Measurements from ENCODE around the gene SPRED1.

Gene SPRED1

GRCh38 chr15:38354315-38354929 is 101.8 kb downstream of the SPRED1 start:
- peak; percentile 47 to 48 for DNase-seq (ENCODE audit: low read depth in 2 of 2)

GRCh38 chr15:38362355-38362754 is 109.7 kb downstream of the SPRED1 start:
- DNase-seq (ENCODE audit: low read depth in 2 of 2), result no peak

DNA sequence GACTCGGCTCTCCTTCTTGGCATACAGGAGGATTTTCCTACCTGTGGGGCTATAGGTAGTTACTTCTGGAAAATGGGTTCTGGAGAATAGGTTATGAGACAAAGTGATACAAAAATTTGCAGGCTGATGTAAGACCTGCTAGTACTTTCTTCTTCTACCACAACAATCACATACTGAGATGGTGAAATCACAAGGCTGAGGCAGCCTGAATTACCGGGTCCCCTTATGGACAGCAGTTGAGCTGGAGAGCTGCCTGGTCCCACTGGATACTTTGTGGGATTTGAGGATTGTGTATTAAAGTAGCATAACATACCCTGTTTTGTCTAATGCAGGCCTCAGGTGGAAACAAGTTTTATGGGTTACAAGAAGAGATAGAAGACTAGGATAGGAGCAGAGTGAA is 114.8 kb downstream of the SPRED1 start:
- DNase-seq (ENCODE audit: low read depth in 2 of 2), result peak; percentile 54 to 59

DNA sequence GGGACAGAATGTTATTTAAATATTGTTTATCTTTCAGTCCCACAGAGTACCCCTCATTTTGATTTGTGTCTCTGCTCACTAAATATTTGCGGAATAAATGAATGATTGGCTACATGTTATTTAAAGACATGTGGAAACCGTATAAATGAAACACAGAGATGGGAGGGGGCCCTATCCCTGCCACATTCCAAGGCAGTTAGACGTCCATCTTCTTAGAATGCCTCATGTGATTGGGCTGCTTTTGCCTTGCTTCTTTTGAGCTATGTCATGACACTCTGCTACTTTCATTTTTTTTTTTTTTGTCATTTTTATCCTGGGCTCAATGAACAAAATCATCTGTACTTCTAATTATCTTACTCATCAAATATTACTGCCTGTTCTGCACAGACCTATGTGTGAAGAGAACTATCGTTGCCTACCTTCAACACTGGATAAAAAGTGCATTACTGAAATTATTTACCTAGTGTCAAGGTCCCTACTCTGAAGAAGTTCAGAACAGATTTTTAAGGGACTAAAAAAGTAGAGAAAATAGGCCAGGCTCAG is 117.4 kb downstream of the SPRED1 start:
- no peak for DNase-seq (ENCODE audit: low read depth in 2 of 2)

DNA sequence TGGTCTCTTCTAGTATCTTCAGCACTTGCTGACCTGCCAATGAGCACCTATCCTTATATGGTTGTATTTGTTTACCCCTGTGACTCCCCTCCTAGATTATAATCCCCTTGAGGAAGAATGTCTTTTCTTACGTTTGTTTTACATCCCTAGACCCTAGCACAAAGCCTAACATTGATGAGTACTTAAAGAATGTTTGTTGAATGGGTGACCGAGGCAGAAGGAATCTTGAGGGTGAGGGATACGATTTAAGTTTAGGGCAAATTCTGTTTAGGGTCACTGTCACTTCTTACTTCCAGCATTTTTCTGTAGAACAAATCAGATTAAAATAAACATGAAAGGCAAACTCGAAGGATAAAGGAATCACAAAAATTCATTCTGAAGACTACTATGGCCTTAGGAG is 120.4 kb downstream of the SPRED1 start:
- DNase-seq (ENCODE audit: low read depth in 2 of 2), result no peak

GRCh38 chr15:38374029-38374428 is 121.4 kb downstream of the SPRED1 start:
- no peak for DNase-seq (ENCODE audit: low read depth in 2 of 2)

- no peak for DNase-seq (ENCODE audit: low read depth in 2 of 2)
Measured at GRCh38 chr15:38374556-38374955, 121.9 kb downstream of the SPRED1 start.

GRCh38 chr15:38376081-38376480 is 123.4 kb downstream of the SPRED1 start:
- DNase-seq (ENCODE audit: low read depth in 2 of 2), result no peak

GRCh38 chr15:38377636-38378035 is 125.0 kb downstream of the SPRED1 start:
- DNase-seq (ENCODE audit: low read depth in 2 of 2), result no peak

DNA sequence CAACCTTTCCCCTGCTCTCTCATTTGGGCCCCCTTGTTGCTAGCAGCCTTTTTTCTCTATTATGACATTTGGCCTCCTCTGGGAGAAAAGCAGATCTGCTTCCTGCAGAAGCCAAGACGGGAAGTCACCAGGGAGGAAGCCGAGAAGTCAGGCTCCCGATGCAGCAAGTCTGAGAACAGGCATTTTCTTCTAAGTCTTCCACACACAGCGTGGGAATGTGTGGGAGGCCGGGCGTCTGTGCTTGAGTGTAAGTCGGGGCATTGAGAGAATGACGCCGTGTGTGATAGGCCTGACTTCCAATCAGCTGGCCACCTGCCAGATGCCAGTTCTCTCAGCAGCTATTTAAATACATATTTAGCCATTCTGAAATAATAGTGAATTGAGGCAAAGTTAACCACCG is 125.5 kb downstream of the SPRED1 start:
- DNase-seq (ENCODE audit: low read depth in 2 of 2), result no peak

DNA sequence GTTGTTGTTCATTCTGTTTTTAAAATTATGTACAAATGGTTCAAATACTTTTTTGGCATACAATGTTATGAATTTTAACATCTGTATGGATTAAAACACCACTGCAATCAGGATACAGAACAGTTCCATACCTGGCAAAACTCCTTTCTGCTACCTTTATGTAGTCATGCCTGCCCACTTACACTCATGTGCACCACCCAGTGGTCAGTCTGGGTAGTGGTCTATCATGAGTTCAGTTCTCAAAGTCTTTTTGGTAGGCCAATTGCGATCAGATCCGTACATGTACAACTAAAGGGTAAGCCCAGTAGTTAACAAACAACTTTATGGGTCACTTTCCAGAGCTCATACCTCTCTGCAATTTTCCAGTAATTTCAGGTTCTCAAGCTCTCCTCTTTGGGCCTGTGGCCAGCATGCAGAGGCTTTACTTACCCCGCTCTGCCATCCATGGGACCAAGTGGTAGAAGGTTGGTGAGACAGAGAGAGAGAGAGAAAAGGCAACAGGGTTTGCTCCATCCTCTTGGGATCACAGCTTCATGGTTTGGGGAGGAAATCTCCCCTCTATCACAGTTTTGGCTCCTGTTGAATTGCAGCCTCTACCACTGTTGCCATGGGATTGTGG is 137.4 kb downstream of the SPRED1 start:
- no peak for DNase-seq (ENCODE audit: low read depth in 2 of 2)

DNA sequence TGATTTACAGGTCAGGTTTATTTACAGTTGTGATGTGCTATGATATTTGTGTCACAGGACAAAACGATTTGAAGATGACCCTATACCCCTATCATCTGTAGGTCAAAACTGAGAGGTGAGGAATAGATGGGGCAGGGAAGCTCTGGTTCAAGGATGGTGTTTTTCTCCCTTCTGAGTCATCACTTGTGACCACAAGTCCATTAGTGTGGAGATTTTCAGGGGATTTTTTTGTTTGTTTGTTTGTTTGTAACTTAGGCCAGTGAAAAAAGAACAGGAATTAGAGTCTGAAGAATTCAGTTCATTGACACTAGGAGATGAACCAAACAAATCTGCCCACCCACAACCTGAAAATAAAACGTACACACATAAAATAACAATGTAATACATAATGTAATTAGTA is 138.6 kb downstream of the SPRED1 start:
- DNase-seq (ENCODE audit: low read depth in 2 of 2), result no peak

GRCh38 chr15:38398134-38398533 is 145.5 kb downstream of the SPRED1 start:
- DNase-seq (ENCODE audit: low read depth in 2 of 2), result peak; percentile 95

GRCh38 chr15:38401106-38401505 is 148.5 kb downstream of the SPRED1 start:
- DNase-seq (ENCODE audit: low read depth in 2 of 2), result peak in 1 of 2 experiments; percentile 16

GRCh38 chr15:38401701-38402100 is 149.1 kb downstream of the SPRED1 start:
- peak in 1 of 2 experiments; percentile 18 for DNase-seq (ENCODE audit: low read depth in 2 of 2)

- DNase-seq (ENCODE audit: low read depth in 2 of 2), result no peak
Measured at GRCh38 chr15:38406436-38406835, 153.8 kb downstream of the SPRED1 start.

All from fibroblast of skin of left quadriceps (primary cell).